Astrocyte (in vitro differentiated cells and primary cell): ENCODE results near the gene SLC26A9.

Experiments used
- CTCF ChIP-seq: IDR thresholded peaks from 2 replicates; pipeline ENCODE4 v1.5.1; 2011; ENCODE audit warnings: low read depth, mild to moderate bottlenecking, inconsistent platforms, low read length, moderate library complexity; ENCODE audit not compliant: insufficient read depth
- EZH2 ChIP-seq: IDR thresholded peaks from 2 replicates; pipeline ENCODE4 v1.6.1; 2012; ENCODE audit warnings: mild to moderate bottlenecking, low read length, inconsistent platforms; ENCODE audit not compliant: insufficient read depth

GRCh38 chr1:205929496-205930194 is 13.6 kb downstream of the SLC26A9 start:
- TF ChIP-seq CTCF (no peak), EZH2 (no peak)
